ENCODE measurements around the gene AFAP1L1.

AFAP1L1 gene

GRCh38 chr5:149348518-149348917, 76.9 kb downstream of the AFAP1L1 start:
- DNase-seq (ENCODE audit: low read depth): no peak

- no peak for DNase-seq (ENCODE audit: low read depth)
Measured at GRCh38 chr5:149349382-149349781, 77.7 kb downstream of the AFAP1L1 start.

- no peak for DNase-seq (ENCODE audit: low read depth)
Measured at GRCh38 chr5:149352169-149352568, 80.5 kb downstream of the AFAP1L1 start.

GRCh38 chr5:149353911-149354310, 82.3 kb downstream of the AFAP1L1 start:
- DNase-seq (ENCODE audit: low read depth): no peak

GRCh38 chr5:149355688-149356087, 84.0 kb downstream of the AFAP1L1 start:
- no peak for DNase-seq (ENCODE audit: low read depth)

- DNase-seq (ENCODE audit: low read depth): no peak
Measured at GRCh38 chr5:149356391-149356790, 84.7 kb downstream of the AFAP1L1 start.

- peak; percentile 84 for DNase-seq (ENCODE audit: low read depth)
Measured at GRCh38 chr5:149357370-149358293, 86.0 kb downstream of the AFAP1L1 start, which contains the start of gene PCYOX1L. Gene PCYOX1L (plus strand): TSS chr5:149358046. CDS start chr5:149358069, 23 bp downstream.

- no peak for DNase-seq (ENCODE audit: low read depth)
Measured at GRCh38 chr5:149358294-149358651, 86.6 kb downstream of the AFAP1L1 start.

GRCh38 chr5:149358868-149359495, 87.3 kb downstream of the AFAP1L1 start:
- no peak for DNase-seq (ENCODE audit: low read depth)

- DNase-seq (ENCODE audit: low read depth): no peak
Measured at GRCh38 chr5:149360272-149360671, 88.6 kb downstream of the AFAP1L1 start.

GRCh38 chr5:149362541-149362940, 90.9 kb downstream of the AFAP1L1 start:
- DNase-seq (ENCODE audit: low read depth): no peak

- no peak for DNase-seq (ENCODE audit: low read depth)
Measured at GRCh38 chr5:149363358-149363757, 91.7 kb downstream of the AFAP1L1 start.

GRCh38 chr5:149363936-149364335, 92.3 kb downstream of the AFAP1L1 start:
- DNase-seq (ENCODE audit: low read depth): no peak

- DNase-seq (ENCODE audit: low read depth): no peak
Measured at GRCh38 chr5:149364719-149365118, 93.1 kb downstream of the AFAP1L1 start.

GRCh38 chr5:149365418-149365817, 93.8 kb downstream of the AFAP1L1 start:
- no peak for DNase-seq (ENCODE audit: low read depth)

- DNase-seq (ENCODE audit: low read depth): no peak
Measured at GRCh38 chr5:149366169-149366729, 94.6 kb downstream of the AFAP1L1 start.

GRCh38 chr5:149367249-149367971, 95.8 kb downstream of the AFAP1L1 start:
- peak; percentile 42 for DNase-seq (ENCODE audit: low read depth)

GRCh38 chr5:149367972-149368645, 96.5 kb downstream of the AFAP1L1 start:
- no peak for DNase-seq (ENCODE audit: low read depth)

- no peak for DNase-seq (ENCODE audit: low read depth)
Measured at GRCh38 chr5:149370878-149371277, 99.2 kb downstream of the AFAP1L1 start.

- no peak for DNase-seq (ENCODE audit: low read depth)
Measured at GRCh38 chr5:149371296-149371962, 99.8 kb downstream of the AFAP1L1 start.

Measured in GM04504 (cell line).